ENCODE results near the gene MS4A10. TPM values are rescaled to one million over a fixed set of nuclear protein-coding genes. Genes with fewer than 3 reads are reported as not detected.

MS4A10 gene
- total RNA-seq, 1 donor from 2014 or later, result not detected

DNA sequence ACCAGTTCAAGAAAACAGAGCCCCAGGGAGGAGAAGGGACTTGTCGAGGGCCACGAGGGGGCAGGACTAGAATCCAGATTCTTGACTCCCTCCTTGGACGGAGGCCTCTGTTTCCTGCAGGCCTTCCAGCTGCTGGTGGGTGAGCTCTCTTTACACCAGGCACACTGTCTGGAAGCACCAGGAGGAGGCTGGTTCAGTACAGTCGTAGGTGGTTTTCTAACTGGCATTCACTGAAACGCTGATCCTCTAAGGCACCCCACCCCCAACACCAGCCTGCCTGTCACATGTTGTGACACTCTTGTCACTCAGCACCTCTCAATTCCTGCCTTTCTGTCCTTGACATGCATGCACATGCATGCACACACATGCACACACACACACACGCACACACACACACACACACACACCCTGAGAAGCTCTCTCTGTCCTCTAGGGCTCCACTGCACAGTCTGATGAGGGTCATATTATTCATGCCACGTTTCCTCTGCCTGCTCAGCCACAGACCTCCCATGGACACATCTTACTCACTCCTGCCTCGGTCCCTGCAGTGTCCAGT lies 751 bp downstream of the MS4A10 start:
- TF ChIP-seq, protein P1, sequence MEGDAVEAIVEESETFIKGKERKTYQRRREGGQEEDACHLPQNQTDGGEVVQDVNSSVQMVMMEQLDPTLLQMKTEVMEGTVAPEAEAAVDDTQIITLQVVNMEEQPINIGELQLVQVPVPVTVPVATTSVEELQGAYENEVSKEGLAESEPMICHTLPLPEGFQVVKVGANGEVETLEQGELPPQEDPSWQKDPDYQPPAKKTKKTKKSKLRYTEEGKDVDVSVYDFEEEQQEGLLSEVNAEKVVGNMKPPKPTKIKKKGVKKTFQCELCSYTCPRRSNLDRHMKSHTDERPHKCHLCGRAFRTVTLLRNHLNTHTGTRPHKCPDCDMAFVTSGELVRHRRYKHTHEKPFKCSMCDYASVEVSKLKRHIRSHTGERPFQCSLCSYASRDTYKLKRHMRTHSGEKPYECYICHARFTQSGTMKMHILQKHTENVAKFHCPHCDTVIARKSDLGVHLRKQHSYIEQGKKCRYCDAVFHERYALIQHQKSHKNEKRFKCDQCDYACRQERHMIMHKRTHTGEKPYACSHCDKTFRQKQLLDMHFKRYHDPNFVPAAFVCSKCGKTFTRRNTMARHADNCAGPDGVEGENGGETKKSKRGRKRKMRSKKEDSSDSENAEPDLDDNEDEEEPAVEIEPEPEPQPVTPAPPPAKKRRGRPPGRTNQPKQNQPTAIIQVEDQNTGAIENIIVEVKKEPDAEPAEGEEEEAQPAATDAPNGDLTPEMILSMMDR (conservative IDR thresholded peaks at IDR 0.05; ENCODE audit: low read depth, low read length), result no peak
- H3K4me3 ChIP-seq (ENCODE audit: low read depth, low read length), result no peak overlapping the region
- DNase-seq (ENCODE audit: low read depth), result no peak

DNA sequence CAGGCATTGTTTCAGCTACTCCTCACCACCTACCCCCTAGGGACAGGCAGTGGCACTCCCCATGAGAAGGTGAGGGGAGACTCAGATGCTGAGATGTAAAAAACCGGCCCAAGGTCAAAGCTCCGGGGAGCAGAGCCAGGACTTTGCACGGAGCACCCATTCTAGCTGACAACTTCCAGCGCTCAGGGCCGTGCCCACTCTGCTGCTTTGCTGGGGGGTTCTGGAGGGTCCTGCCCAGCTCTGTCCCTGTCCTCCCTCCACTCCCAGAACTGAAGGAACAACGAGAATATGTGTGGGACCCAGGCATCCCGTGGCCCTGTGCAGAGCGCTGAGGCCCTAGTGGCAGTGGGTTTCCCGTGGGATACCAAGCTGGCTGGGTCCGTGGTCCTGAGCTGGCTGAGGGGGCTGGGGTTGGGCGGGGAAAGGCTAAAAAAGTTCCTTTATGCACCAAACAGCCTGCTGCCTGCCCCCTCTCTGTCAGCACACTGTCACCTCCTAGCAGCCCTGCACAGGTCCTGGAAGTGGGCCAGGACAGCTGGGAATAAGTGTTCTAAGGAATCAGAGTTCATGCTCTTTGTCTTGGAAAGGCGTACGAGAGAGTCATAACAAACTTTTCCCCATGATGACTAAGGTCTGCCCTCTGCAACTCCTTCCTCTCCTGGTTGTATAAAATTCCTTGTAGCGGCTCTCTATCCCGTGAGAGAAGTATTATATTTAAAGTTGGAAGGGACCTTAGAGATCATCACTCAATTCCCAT lies 1.9 kb downstream of the MS4A10 start:
- H3K4me3 ChIP-seq (ENCODE audit: low read depth, low read length), result no peak overlapping the region
- TF ChIP-seq, protein P1 (conservative IDR thresholded peaks at IDR 0.05; ENCODE audit: low read depth, low read length), result no peak
- DNase-seq (ENCODE audit: low read depth), result peak; percentile 32

DNA sequence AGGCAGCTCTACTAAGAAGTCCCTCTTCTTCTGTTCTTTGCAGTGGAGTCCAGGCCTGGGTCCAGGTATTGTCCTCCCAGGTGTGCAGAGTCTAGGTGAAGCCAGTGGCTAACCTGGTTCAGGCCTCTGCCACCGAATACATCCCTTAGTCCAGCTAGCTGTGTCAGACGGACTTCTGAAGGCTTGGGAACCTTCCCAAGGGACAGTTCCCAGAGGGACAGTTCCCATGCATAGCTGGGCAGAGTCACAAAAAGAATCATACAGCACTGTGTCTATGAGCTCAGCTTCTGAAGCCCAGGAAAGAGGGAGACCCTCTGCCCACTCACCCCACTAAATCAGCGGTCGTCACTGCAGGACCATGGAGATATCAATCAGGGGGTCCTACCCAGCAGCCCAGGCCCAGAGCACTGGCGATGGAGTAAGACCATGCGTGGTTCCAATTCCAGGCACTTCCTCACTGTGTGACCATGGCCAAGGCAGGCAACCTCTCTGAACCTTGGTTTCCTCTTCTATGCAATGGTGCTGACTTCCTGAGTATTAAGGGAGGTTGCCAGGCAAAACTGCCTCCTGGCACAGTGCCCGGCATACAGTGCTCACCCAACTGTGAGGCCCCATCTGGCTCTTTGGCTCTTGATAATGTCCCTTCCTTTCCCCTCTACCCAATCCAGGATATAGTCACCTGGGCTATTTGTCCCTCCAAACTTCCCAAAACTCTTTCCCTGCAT lies 3.4 kb downstream of the MS4A10 start:
- DNase-seq (ENCODE audit: low read depth), result no peak
- TF ChIP-seq, protein P1 (conservative IDR thresholded peaks at IDR 0.05; ENCODE audit: low read depth, low read length), result no peak
- no peak overlapping the region for H3K4me3 ChIP-seq (ENCODE audit: low read depth, low read length)

DNA sequence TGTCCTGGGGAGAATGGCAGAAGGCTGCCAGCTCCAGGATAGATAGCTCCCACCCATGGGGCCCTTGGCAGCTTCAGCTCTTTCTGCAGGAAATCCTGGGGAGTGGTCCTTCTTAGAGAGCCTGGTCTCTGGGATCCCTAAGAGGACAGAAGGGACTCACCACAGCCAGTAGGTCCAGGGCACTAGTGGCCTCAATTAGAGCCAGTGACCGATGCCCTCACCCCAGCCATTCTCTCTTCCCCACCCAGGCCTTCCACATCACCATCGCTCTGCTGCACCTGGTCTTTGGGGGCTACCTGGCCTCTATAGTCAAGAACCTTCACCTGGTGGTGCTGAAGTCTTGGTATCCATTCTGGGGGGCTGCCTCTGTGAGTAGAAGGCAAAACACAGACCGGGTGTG lies 5.6 kb downstream of the MS4A10 start:
- DNase-seq (ENCODE audit: low read depth), result no peak
- H3K4me3 ChIP-seq (ENCODE audit: low read depth, low read length), result no peak overlapping the region
- TF ChIP-seq, protein P1 (conservative IDR thresholded peaks at IDR 0.05; ENCODE audit: low read depth, low read length), result no peak

DNA sequence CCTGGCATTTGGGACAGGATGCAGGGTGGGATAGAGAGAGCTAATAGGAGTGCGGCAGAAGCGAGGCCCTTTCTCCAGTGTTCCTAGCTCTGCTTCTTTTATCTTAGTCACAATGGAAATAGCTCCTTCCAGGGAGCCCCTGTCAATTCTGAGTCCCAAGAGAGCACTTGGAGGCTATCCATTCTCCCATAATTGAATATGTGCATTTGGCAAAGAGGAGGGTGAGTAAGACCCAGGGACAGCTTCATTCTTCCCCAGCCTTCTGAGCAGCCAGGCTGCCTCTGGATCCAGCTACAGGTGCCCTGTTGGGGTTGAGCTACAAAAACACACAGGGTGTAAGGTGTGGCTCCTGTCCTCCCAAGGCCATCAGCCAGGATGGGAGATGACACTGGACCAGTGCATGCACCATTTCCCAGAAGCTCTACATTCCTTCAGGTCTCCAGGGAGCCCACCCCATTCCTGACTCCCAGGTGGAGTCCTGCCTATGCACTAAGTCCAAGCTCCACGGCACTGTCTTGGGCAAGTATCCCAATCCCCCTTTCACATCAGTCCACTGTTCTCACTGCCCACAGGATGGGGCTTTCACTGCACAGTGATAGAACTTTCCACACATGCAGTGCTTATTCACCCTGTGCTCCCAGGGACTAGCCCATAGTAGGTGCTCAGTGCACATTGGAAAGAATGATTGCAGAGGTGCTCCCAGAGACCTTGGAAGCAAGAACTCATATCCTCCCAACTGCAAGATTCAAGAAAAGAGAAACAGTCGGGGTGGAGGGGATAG lies 6.2 kb downstream of the MS4A10 start:
- TF ChIP-seq, protein P1 (conservative IDR thresholded peaks at IDR 0.05; ENCODE audit: low read depth, low read length), result no peak
- H3K4me3 ChIP-seq (ENCODE audit: low read depth, low read length), result no peak overlapping the region
- no peak for DNase-seq (ENCODE audit: low read depth)

DNA sequence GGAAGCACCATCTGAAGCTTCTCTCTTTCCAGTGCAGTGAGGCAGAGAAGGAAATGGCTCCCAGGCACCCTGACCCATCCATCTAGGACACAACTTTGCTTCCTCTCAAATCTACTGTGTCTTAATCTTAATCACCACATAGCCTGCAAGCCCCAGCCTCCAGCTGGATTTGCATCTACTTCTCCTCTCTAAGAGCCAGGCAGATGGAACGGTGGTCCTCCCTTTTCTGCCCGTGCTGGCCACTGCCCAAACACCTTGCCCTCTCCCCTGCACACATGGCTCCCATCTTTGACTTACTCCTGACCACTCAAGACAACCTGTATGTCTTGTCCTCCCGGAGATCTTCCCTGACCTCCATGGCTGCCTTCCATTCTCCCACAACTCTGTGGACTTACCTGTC lies 7.4 kb downstream of the MS4A10 start:
- no peak for DNase-seq (ENCODE audit: low read depth)
- TF ChIP-seq, protein P1 (conservative IDR thresholded peaks at IDR 0.05; ENCODE audit: low read depth, low read length), result no peak
- H3K4me3 ChIP-seq (ENCODE audit: low read depth, low read length), result no peak overlapping the region

Data from epithelial cell of proximal tubule (primary cell).